GM23338 (cell line): ENCODE results near the gene OR5AU1. TPM values are rescaled to one million over a fixed set of nuclear protein-coding genes. Genes with fewer than 3 reads are reported as not detected.

ENCODE experiments used
- ATAC-seq: fragments of 200-7000 bp; cut with Tn5 transposase; 3 replicates; pipeline ENCODE4 v1.9.1; 2020
- DNase-seq: peaks from one replicate; pipeline ENCODE4 v3.0.0-alpha.2; 2015; ENCODE audit warnings: low spot score
- H2AFZ ChIP-seq: fragments of 200-600 bp; sonication (generic); 2 replicates; pipeline ENCODE4 v1.8.0; 2016; ENCODE audit warnings: antibody characterized with exemption, mild to moderate bottlenecking, moderate library complexity
- H3F3A ChIP-seq: fragments of 200-600 bp; sonication (generic); replicated peaks from 2 replicates; pipeline ENCODE4 v1.8.0; 2017; ENCODE audit warnings: antibody characterized with exemption, mixed run types, low read depth
- H3K27ac ChIP-seq: fragments of 200-600 bp; sonication (generic); 2 replicates; pipeline ENCODE4 v1.6.1; 2016; ENCODE audit warnings: low read depth
- H3K27me3 ChIP-seq: fragments of 200-600 bp; sonication (generic); 2 replicates; pipeline ENCODE4 v1.8.0; 2016; ENCODE audit warnings: mild to moderate bottlenecking, mixed run types, moderate library complexity; ENCODE audit not compliant: insufficient read depth
- H3K36me3 ChIP-seq: fragments of 200-600 bp; sonication (generic); 2 replicates; pipeline ENCODE4 v1.8.0; 2016; ENCODE audit warnings: mild to moderate bottlenecking; ENCODE audit not compliant: insufficient read depth
- H3K4me1 ChIP-seq: fragments of 200-600 bp; sonication (generic); 2 replicates; pipeline ENCODE4 v1.8.0; 2016; ENCODE audit warnings: mild to moderate bottlenecking, moderate library complexity; ENCODE audit not compliant: insufficient read depth
- H3K4me2 ChIP-seq: fragments of 200-600 bp; sonication (generic); 2 replicates; pipeline ENCODE4 v1.7.1; 2017; ENCODE audit warnings: mixed run types
- H3K4me3 ChIP-seq: fragments of 200-600 bp; sonication (generic); 2 replicates; pipeline ENCODE4 v1.6.1; 2016; ENCODE audit warnings: mixed run types
- H3K79me2 ChIP-seq: fragments of 200-600 bp; sonication (generic); replicated peaks from 2 replicates; pipeline ENCODE4 v1.8.0; 2017; ENCODE audit warnings: mild to moderate bottlenecking; ENCODE audit not compliant: insufficient read depth
- H3K9me2 ChIP-seq: fragments of 200-600 bp; sonication (generic); 2 replicates; pipeline ENCODE4 v1.8.0; 2017; ENCODE audit not compliant: insufficient read depth
- H4K20me1 ChIP-seq: fragments of 200-600 bp; sonication (generic); replicated peaks from 2 replicates; pipeline ENCODE4 v1.8.0; 2017; ENCODE audit warnings: mild to moderate bottlenecking; ENCODE audit not compliant: insufficient read depth
- H3K27ac Mint-ChIP-seq: 2 replicates; pipeline ENCODE4 v1.8.0; 2020; ENCODE audit warnings: inconsistent platforms, mild to moderate bottlenecking, moderate library complexity, mixed read lengths
- H3K27me3 Mint-ChIP-seq: 3 replicates; pipeline ENCODE4 v1.8.0; 2022; ENCODE audit warnings: low read depth, mild to moderate bottlenecking, moderate library complexity, mixed read lengths, inconsistent platforms; ENCODE audit not compliant: insufficient read depth, poor library complexity
- H3K36me3 Mint-ChIP-seq: 3 replicates; pipeline ENCODE4 v1.8.0; 2021; ENCODE audit warnings: low read depth, mild to moderate bottlenecking, inconsistent platforms, moderate library complexity, mixed read lengths
- H3K4me1 Mint-ChIP-seq: 3 replicates; pipeline ENCODE4 v1.8.0; 2020; ENCODE audit warnings: mild to moderate bottlenecking, inconsistent platforms, mixed read lengths
- H3K4me3 Mint-ChIP-seq: 3 replicates; pipeline ENCODE4 v1.8.0; 2021; ENCODE audit warnings: moderate library complexity, mild to moderate bottlenecking, inconsistent platforms, mixed read lengths
- H3K9me3 Mint-ChIP-seq: 3 replicates; pipeline ENCODE4 v1.8.0; 2020; ENCODE audit warnings: moderate library complexity, mild to moderate bottlenecking, inconsistent platforms, mixed read lengths
- EZH2 ChIP-seq: fragments of 200-600 bp; sonication (generic); IDR thresholded peaks from one replicate; pipeline ENCODE4 v1.8.0; 2017; ENCODE audit warnings: antibody characterized with exemption, mild to moderate bottlenecking, low read depth; ENCODE audit not compliant: unreplicated experiment
- EZH2phosphoT487 ChIP-seq: fragments of 200-600 bp; sonication (generic); IDR thresholded peaks from one replicate; pipeline ENCODE4 v1.8.1; 2018; ENCODE audit warnings: antibody characterized with exemption; ENCODE audit not compliant: unreplicated experiment
- JUNB ChIP-seq: IDR thresholded peaks from one replicate; pipeline ENCODE4 v1.6.1; 2016; ENCODE audit warnings: antibody characterized with exemption; ENCODE audit not compliant: unreplicated experiment
- NANOG ChIP-seq: IDR thresholded peaks from 2 replicates; pipeline ENCODE4 v1.6.1; 2016; ENCODE audit warnings: antibody characterized with exemption, borderline replicate concordance
- POLR2AphosphoS5 ChIP-seq: IDR thresholded peaks from 2 replicates; pipeline ENCODE4 v1.6.1; 2016; ENCODE audit warnings: antibody characterized with exemption, low read depth
- STAT1 ChIP-seq: IDR thresholded peaks from one replicate; pipeline ENCODE4 v1.6.1; 2016; ENCODE audit warnings: antibody characterized with exemption; ENCODE audit not compliant: unreplicated experiment
- ZNF114 ChIP-seq: fragments of 250-450 bp; sonication (Bioruptor Pico); IDR thresholded peaks from 2 replicates; pipeline ENCODE4 v1.5.0; 2020; ENCODE audit warnings: mild to moderate bottlenecking, moderate library complexity
- ZNF331 ChIP-seq: fragments of 250-450 bp; sonication (Bioruptor Pico); IDR thresholded peaks from 2 replicates; pipeline ENCODE4 v1.5.0; 2020; ENCODE audit warnings: low read depth, mild to moderate bottlenecking, moderate library complexity
- polyA plus RNA-seq: library from polyadenylated mRNA; unstranded; fragments of >200 nt; fragmentation: Nextera tagmentation; extraction: Ambion mirVana; gene quantifications from 2 replicates; pipeline ENCODE4 v1.2.1, GENCODE V29; 2016
- total RNA-seq: library from RNA; depleted of rRNA; stranded (reverse); fragments of >200 nt; shearing (Covaris generic); gene quantifications from 2 replicates; pipeline ENCODE4 v1.2.3, GENCODE V29; 2014
- TF ChIP-seq, protein P1 (sequence below), 2 experiments: fragments of 200-600 bp in 1 of 2; sonication (generic) in 1 of 2; conservative IDR thresholded peaks; 2 replicates each; pipeline versions ENCODE4 v1.5.1 to v1.6.1; 2016 to 2017; ENCODE audit warnings: antibody characterized with exemption in 2 of 2, low read depth in 2 of 2, mild to moderate bottlenecking in 2 of 2, moderate library complexity in 1 of 2
- TF ChIP-seq, protein P2 (sequence below): IDR thresholded peaks from one replicate; pipeline ENCODE4 v1.6.1; 2018; ENCODE audit warnings: antibody characterized with exemption; ENCODE audit not compliant: unreplicated experiment
- TF ChIP-seq, protein P3 (sequence below): fragments of 250-450 bp; sonication (Bioruptor Pico); IDR thresholded peaks from 2 replicates; pipeline ENCODE4 v1.5.0; 2020; ENCODE audit warnings: mild to moderate bottlenecking, moderate library complexity
- TF ChIP-seq, protein P4 (sequence below): IDR thresholded peaks from 2 replicates; pipeline ENCODE4 v1.6.1; 2016; ENCODE audit warnings: antibody characterized with exemption

OR5AU1 gene
- total and polyA plus RNA-seq, 2 experiments from 2014 or later = not detected

DNA sequence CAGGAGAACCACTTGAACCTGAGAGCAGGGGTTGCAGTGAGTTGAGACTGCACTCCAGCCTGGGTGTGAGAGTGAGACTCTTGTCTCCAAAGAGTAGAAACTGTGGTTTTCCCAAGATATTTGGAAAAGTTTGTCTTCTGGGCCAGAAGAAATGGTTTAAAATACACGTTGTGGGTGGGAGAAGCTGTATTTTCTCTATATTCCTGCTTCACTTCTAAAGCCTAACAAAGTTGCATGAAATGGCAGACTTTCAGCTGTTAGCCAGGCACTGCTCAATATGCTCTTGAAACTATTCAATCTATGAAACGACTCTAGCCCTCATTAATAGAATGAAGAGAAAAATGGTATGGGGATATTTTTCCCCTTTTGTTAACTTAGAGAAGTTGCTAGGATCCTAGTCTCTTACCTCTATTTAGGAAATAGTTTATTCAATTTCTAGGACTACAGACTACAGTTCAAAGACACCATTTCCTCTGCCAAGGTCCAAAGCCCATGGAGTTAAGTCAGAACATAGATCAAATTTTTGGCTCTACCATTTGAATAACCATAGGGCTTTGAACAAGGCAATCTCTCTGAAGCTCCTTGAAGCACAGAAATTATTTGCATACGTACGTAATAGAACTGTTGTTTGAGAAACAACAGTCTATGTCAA lies 49.3 kb upstream of the OR5AU1 start:
- DNase-seq (no peak), ATAC-seq (peak; percentile 5)
- Histone ChIP-seq H3K27ac (peak overlapping the region; percentile 50; the same call in 1 of the 2 replicates), H3K4me1 (peaks cover 39% of the 10 kb centered on the region), H4K20me1 (peaks cover 40% of the 10 kb centered on the region), H2AFZ (no peak overlapping the region), H3K4me2 (no peak overlapping the region), H3K36me3 (peaks cover 28% of the 10 kb centered on the region; the same call in 1 of the 2 replicates), H3F3A (peaks cover 71% of the 10 kb centered on the region), H3K9me2 (no peaks in the 10 kb centered on the region), H3K27me3 (no peaks in the 10 kb centered on the region), H3K79me2 (0 out of 2 replicates have a peak, but pooled peaks cover 5% of the 10 kb centered on the region), H3K4me3 (no peak overlapping the region)
- Mint-ChIP-seq H3K36me3 (peaks cover 40% of the 10 kb centered on the region), H3K9me3 (no peaks in the 10 kb centered on the region; the same call in 2 of the 3 replicates), H3K4me1 (peaks cover 57% of the 10 kb centered on the region), H3K27ac (no peak overlapping the region), H3K4me3 (no peak overlapping the region), H3K27me3 (peaks cover 31% of the 10 kb centered on the region)
- TF ChIP-seq, protein P1, sequence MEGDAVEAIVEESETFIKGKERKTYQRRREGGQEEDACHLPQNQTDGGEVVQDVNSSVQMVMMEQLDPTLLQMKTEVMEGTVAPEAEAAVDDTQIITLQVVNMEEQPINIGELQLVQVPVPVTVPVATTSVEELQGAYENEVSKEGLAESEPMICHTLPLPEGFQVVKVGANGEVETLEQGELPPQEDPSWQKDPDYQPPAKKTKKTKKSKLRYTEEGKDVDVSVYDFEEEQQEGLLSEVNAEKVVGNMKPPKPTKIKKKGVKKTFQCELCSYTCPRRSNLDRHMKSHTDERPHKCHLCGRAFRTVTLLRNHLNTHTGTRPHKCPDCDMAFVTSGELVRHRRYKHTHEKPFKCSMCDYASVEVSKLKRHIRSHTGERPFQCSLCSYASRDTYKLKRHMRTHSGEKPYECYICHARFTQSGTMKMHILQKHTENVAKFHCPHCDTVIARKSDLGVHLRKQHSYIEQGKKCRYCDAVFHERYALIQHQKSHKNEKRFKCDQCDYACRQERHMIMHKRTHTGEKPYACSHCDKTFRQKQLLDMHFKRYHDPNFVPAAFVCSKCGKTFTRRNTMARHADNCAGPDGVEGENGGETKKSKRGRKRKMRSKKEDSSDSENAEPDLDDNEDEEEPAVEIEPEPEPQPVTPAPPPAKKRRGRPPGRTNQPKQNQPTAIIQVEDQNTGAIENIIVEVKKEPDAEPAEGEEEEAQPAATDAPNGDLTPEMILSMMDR (conservative IDR thresholded peaks at IDR 0.05; ENCODE audit: low read depth in 2 of 2) = no peak
- TF ChIP-seq STAT1 (no peak), EZH2phosphoT487 (no peak), POLR2AphosphoS5 (no peak), EZH2 (no peak), ZNF331 (no peak), NANOG (no peak), JUNB (no peak), ZNF114 (CRISPR knock-in tag) (no peak)
- TF ChIP-seq, protein P2, sequence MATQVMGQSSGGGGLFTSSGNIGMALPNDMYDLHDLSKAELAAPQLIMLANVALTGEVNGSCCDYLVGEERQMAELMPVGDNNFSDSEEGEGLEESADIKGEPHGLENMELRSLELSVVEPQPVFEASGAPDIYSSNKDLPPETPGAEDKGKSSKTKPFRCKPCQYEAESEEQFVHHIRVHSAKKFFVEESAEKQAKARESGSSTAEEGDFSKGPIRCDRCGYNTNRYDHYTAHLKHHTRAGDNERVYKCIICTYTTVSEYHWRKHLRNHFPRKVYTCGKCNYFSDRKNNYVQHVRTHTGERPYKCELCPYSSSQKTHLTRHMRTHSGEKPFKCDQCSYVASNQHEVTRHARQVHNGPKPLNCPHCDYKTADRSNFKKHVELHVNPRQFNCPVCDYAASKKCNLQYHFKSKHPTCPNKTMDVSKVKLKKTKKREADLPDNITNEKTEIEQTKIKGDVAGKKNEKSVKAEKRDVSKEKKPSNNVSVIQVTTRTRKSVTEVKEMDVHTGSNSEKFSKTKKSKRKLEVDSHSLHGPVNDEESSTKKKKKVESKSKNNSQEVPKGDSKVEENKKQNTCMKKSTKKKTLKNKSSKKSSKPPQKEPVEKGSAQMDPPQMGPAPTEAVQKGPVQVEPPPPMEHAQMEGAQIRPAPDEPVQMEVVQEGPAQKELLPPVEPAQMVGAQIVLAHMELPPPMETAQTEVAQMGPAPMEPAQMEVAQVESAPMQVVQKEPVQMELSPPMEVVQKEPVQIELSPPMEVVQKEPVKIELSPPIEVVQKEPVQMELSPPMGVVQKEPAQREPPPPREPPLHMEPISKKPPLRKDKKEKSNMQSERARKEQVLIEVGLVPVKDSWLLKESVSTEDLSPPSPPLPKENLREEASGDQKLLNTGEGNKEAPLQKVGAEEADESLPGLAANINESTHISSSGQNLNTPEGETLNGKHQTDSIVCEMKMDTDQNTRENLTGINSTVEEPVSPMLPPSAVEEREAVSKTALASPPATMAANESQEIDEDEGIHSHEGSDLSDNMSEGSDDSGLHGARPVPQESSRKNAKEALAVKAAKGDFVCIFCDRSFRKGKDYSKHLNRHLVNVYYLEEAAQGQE = no peak
- TF ChIP-seq, protein P3, sequence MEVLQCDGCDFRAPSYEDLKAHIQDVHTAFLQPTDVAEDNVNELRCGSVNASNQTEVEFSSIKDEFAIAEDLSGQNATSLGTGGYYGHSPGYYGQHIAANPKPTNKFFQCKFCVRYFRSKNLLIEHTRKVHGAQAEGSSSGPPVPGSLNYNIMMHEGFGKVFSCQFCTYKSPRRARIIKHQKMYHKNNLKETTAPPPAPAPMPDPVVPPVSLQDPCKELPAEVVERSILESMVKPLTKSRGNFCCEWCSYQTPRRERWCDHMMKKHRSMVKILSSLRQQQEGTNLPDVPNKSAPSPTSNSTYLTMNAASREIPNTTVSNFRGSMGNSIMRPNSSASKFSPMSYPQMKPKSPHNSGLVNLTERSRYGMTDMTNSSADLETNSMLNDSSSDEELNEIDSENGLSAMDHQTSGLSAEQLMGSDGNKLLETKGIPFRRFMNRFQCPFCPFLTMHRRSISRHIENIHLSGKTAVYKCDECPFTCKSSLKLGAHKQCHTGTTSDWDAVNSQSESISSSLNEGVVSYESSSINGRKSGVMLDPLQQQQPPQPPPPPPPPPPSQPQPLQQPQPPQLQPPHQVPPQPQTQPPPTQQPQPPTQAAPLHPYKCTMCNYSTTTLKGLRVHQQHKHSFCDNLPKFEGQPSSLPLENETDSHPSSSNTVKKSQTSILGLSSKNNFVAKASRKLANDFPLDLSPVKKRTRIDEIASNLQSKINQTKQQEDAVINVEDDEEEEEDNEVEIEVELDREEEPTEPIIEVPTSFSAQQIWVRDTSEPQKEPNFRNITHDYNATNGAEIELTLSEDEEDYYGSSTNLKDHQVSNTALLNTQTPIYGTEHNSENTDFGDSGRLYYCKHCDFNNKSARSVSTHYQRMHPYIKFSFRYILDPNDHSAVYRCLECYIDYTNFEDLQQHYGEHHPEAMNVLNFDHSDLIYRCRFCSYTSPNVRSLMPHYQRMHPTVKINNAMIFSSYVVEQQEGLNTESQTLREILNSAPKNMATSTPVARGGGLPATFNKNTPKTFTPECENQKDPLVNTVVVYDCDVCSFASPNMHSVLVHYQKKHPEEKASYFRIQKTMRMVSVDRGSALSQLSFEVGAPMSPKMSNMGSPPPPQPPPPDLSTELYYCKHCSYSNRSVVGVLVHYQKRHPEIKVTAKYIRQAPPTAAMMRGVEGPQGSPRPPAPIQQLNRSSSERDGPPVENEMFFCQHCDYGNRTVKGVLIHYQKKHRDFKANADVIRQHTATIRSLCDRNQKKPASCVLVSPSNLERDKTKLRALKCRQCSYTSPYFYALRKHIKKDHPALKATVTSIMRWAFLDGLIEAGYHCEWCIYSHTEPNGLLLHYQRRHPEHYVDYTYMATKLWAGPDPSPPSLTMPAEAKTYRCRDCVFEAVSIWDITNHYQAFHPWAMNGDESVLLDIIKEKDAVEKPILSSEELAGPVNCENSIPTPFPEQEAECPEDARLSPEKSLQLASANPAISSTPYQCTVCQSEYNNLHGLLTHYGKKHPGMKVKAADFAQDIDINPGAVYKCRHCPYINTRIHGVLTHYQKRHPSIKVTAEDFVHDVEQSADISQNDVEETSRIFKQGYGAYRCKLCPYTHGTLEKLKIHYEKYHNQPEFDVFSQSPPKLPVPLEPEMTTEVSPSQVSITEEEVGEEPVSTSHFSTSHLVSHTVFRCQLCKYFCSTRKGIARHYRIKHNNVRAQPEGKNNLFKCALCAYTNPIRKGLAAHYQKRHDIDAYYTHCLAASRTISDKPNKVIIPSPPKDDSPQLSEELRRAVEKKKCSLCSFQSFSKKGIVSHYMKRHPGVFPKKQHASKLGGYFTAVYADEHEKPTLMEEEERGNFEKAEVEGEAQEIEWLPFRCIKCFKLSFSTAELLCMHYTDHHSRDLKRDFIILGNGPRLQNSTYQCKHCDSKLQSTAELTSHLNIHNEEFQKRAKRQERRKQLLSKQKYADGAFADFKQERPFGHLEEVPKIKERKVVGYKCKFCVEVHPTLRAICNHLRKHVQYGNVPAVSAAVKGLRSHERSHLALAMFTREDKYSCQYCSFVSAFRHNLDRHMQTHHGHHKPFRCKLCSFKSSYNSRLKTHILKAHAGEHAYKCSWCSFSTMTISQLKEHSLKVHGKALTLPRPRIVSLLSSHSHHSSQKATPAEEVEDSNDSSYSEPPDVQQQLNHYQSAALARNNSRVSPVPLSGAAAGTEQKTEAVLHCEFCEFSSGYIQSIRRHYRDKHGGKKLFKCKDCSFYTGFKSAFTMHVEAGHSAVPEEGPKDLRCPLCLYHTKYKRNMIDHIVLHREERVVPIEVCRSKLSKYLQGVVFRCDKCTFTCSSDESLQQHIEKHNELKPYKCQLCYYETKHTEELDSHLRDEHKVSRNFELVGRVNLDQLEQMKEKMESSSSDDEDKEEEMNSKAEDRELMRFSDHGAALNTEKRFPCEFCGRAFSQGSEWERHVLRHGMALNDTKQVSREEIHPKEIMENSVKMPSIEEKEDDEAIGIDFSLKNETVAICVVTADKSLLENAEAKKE (CRISPR knock-in tag) = no peak
- TF ChIP-seq, protein P4, sequence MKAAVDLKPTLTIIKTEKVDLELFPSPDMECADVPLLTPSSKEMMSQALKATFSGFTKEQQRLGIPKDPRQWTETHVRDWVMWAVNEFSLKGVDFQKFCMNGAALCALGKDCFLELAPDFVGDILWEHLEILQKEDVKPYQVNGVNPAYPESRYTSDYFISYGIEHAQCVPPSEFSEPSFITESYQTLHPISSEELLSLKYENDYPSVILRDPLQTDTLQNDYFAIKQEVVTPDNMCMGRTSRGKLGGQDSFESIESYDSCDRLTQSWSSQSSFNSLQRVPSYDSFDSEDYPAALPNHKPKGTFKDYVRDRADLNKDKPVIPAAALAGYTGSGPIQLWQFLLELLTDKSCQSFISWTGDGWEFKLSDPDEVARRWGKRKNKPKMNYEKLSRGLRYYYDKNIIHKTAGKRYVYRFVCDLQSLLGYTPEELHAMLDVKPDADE = no peak
